Peyer's patch (tissue), 4 donors: ENCODE results near the gene VCL. TPM values are rescaled to one million over a fixed set of nuclear protein-coding genes. Genes with fewer than 3 reads are reported as not detected.
A peak's percentile ranks its signal among the peaks of the same experiment; 100 is the strongest.
"Not testable (repeated sequence)": the region's sequence is repeated elsewhere in the genome, so short reads cannot be mapped to it uniquely, and the experiment has no call there.

Source experiments
- DNase-seq, 3 donors: peaks; one replicate each; pipeline ENCODE4 v3.0.0-alpha.2; 2017 to 2019
- H3K27ac ChIP-seq, 4 donors: fragments of 200-600 bp; sonication (generic); one replicate each; pipeline ENCODE4 v1.5.1; 2016 to 2019
- H3K27me3 ChIP-seq, 2 donors: fragments of 200-600 bp; sonication (generic); one replicate each; pipeline ENCODE4 v1.5.1; 2019
- H3K36me3 ChIP-seq, 3 donors: fragments of 200-600 bp; sonication (generic); one replicate each; pipeline ENCODE4 v1.5.1; 2016 to 2019
- H3K4me1 ChIP-seq, 4 donors: fragments of 200-600 bp; sonication (generic); one replicate each; pipeline ENCODE4 v1.5.1; 2016 to 2019
- H3K4me3 ChIP-seq, 4 donors: fragments of 200-600 bp; sonication (generic); 1 replicate in 3 of 4; 2 replicates in 1 of 4; pipeline ENCODE4 v1.5.1; 2016 to 2019; ENCODE audit warnings: mild to moderate bottlenecking in 1 of 4
- H3K9me3 ChIP-seq, 4 donors: fragments of 200-600 bp; sonication (generic); one replicate each; pipeline ENCODE4 v1.5.1; 2016 to 2019; ENCODE audit warnings: mild to moderate bottlenecking in 1 of 4
- POLR2A ChIP-seq, 2 donors: fragments of 450-650 bp; IDR thresholded peaks; one replicate each; pipeline ENCODE4 v1.5.1; 2017; ENCODE audit warnings: antibody characterized with exemption in 2 of 2, mild to moderate bottlenecking in 2 of 2, moderate library complexity in 2 of 2
- total RNA-seq, 4 donors: library from RNA; depleted of rRNA; stranded (reverse); fragments of >200 nt; gene quantifications; one replicate each; pipeline ENCODE4 v1.1.0, GENCODE V29; 2016
- TF ChIP-seq, protein P1 (sequence below), 6 experiments: fragments of 450-650 bp in 4 of 6; fragments of 200-600 bp in 2 of 6; sonication (generic) in 1 of 6; IDR thresholded peaks; one replicate each; pipeline ENCODE4 v1.5.1; 2017 to 2019; ENCODE audit warnings: antibody characterized with exemption in 6 of 6, mild to moderate bottlenecking in 3 of 6, moderate library complexity in 1 of 6

Gene VCL
- total RNA-seq, 4 donors from 2014 or later: 36.3 to 103 (median 61.4) TPM

DNA sequence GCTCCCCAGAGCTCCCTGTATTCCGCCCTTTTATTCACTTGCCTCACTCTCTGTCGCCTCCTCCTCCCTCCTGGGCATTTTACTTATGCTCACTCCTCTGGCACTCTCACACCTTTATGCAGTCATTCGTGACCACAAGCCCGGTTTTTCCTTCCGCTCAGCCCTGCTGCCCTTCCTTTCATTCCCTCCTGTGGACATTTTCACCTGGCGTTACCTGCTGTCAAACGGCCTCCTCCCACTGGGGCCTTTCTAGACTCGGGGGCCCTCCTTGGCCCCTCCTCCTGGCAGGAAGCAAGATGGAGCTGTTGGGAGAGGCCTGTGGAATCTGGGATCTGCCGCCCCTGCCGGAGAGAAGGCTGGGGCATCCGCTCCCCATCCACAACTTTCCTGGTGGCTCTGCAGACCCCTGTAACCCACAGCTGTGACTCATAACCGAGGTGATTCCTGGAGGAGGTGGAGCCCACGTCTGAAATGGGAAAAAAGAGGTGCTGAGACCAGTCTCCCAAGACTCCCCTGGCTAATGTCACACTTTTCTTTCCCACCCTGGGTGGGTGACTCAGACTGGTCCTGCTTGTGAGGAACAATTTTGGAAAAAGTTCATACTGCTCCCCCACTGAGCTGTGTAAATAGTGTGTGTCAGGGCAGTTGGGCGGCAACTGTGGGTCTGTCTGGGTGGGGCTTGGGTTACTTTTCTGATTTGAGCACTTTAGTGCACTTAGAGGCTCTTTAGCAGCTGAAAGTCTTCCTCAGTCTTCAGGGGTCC is 1.2 kb downstream of the VCL start:
- peak in 2 of 3 donors; percentile 70 to 74 for DNase-seq
- Histone ChIP-seq H3K27ac (peak overlapping the region; percentile 79 to 99 (median 90)), H3K36me3 (no peaks in the 10 kb centered on the region), H3K27me3 (no peaks in the 10 kb centered on the region), H3K9me3 (no peaks in the 10 kb centered on the region), H3K4me3 (peak overlapping the region; percentile 56 to 99 (median 82)), H3K4me1 (peaks cover 0 to 23% (median 0%) of the 10 kb centered on the region in 4 donors)
- TF ChIP-seq POLR2A (IDR thresholded peaks at IDR 0.05): peak in 1 of 2 donors; percentile 50
- TF ChIP-seq, protein P1, sequence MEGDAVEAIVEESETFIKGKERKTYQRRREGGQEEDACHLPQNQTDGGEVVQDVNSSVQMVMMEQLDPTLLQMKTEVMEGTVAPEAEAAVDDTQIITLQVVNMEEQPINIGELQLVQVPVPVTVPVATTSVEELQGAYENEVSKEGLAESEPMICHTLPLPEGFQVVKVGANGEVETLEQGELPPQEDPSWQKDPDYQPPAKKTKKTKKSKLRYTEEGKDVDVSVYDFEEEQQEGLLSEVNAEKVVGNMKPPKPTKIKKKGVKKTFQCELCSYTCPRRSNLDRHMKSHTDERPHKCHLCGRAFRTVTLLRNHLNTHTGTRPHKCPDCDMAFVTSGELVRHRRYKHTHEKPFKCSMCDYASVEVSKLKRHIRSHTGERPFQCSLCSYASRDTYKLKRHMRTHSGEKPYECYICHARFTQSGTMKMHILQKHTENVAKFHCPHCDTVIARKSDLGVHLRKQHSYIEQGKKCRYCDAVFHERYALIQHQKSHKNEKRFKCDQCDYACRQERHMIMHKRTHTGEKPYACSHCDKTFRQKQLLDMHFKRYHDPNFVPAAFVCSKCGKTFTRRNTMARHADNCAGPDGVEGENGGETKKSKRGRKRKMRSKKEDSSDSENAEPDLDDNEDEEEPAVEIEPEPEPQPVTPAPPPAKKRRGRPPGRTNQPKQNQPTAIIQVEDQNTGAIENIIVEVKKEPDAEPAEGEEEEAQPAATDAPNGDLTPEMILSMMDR (IDR thresholded peaks at IDR 0.05): peak in 4 of 6 experiments; percentile 20 to 55 (median 48)

DNA sequence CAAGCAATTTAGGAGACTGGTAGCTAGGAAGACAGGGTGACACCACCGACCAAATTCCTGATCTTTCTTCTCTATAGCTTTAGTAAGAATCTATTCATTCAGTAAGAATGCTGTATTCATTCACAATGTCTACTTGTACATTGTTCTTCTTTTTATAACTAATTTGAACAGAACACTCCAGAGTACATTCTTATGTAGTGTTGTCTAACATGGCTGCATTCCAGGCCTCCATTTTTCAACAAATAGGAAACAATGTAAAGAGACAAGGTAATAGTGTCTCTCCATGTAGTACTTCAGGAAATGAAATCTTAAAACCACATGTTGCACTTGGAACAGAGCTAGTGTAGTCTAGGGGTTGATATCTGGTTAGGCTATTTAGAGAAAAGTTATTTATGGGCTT is 1.8 kb downstream of the VCL start:
- Histone ChIP-seq H3K27me3 (no peaks in the 10 kb centered on the region), H3K4me3 (peak overlapping the region in 3 of 4 donors; percentile 69 to 99 (median 94)), H3K9me3 (no peaks in the 10 kb centered on the region), H3K4me1 (peaks cover 0 to 23% (median 0%) of the 10 kb centered on the region in 4 donors), H3K36me3 (no peaks in the 10 kb centered on the region), H3K27ac (peak overlapping the region; percentile 79 to 99 (median 90))
- DNase-seq: no peak
- TF ChIP-seq, protein P1 (IDR thresholded peaks at IDR 0.05): no peak
- TF ChIP-seq POLR2A (IDR thresholded peaks at IDR 0.05): no peak

DNA sequence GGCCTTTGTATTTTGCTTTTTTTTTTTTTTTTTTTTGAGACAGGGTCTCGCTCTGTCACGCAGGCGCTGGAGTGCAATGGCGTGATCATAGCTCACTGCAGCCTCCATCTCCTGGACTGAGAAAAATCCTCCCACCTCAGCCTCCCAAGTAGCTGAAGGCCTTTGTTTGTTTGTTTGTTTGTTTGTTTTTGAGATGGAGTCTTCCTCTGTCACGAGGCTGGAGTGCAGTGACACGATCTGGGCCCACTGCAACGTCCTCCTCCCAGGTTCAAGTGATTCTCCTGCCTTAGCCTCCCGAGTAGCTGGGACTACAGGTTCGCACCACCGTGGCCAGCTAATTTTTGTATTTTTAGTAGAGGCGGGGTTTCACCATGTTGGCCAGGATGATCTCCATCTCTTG is 2.3 kb downstream of the VCL start:
- Histone ChIP-seq H3K4me1 (peaks cover 0 to 23% (median 0%) of the 10 kb centered on the region in 4 donors), H3K4me3 (peak overlapping the region in 1 of 4 donors; percentile 99), H3K27ac (peak overlapping the region in 2 of 4 donors; percentile 93 to 99)
- H3K36me3 ChIP-seq, H3K27me3 ChIP-seq, H3K9me3 ChIP-seq, DNase-seq: not testable (repeated sequence)

- peak overlapping the region in 1 of 4 donors; percentile 14 for H3K4me3 ChIP-seq
- TF ChIP-seq, protein P1 (IDR thresholded peaks at IDR 0.05): no peak
- TF ChIP-seq POLR2A (IDR thresholded peaks at IDR 0.05): no peak
- peaks cover 0 to 23% (median 0%) of the 10 kb centered on the region in 4 donors for H3K4me1 ChIP-seq
- no peaks in the 10 kb centered on the region for H3K36me3 ChIP-seq
- H3K27me3 ChIP-seq: no peaks in the 10 kb centered on the region
- no peak for DNase-seq
- peak overlapping the region in 1 of 4 donors; percentile 13 for H3K27ac ChIP-seq
- H3K9me3 ChIP-seq: no peaks in the 10 kb centered on the region
Observed at GRCh38 chr10:74000892-74001669, 3.2 kb downstream of the VCL start.

DNA sequence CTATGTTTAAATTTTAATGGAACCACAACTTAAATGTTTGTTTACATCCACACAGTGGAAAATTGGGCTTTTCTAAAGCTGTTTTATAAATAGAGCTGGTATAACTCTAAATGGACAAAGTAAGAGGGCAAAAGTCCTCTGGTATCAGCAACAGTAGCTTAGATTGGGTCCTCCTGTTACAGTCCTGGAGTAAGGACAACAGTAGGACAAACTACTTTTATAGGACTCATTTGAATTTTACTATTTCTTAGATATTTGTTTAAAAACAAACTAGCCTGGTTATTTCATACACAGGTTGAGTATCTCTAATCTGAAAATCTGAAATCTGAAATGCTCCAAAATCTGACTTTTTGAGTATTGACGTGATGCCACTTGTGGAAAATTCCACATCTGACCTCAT is 8.4 kb downstream of the VCL start:
- Histone ChIP-seq H3K27me3 (no peaks in the 10 kb centered on the region), H3K27ac (no peak overlapping the region), H3K4me3 (no peak overlapping the region), H3K9me3 (no peaks in the 10 kb centered on the region), H3K36me3 (no peaks in the 10 kb centered on the region), H3K4me1 (peaks cover 0 to 3% (median 0%) of the 10 kb centered on the region in 4 donors)
- no peak for DNase-seq
- no peak for TF ChIP-seq POLR2A (IDR thresholded peaks at IDR 0.05)
- TF ChIP-seq, protein P1 (IDR thresholded peaks at IDR 0.05): no peak
